A549 (cell line): ENCODE results near the gene ZNF324. TPM values are rescaled to one million over a fixed set of nuclear protein-coding genes. Genes with fewer than 3 reads are reported as not detected.
A peak's percentile ranks its signal among the peaks of the same experiment; 100 is the strongest.

Source experiments
- ATAC-seq, 2 experiments: fragments of 200-7000 bp in 1 of 2; fragments of >200 bp in 1 of 2; cut with Nextera tagmentation in 1 of 2; cut with Tn5 transposase in 1 of 2; 3 replicates each; pipeline versions ENCODE4 v1.8.0 to v1.9.1; 2018 to 2020; ENCODE audit warnings: mild to moderate bottlenecking in 1 of 2, moderate library complexity in 1 of 2
- CTCF ChIA-PET: fragments of 300-600 bp; sonication (Branson Sonifier 250); formaldehyde crosslinking; extraction: SDS; loops from one replicate; lab custom pipeline; 2021; ENCODE audit warnings: antibody characterized with exemption, inconsistent platforms; lab: Yijun Ruan, JAX
- POLR2A ChIA-PET: fragments of 350-600 bp; formaldehyde crosslinking; extraction: SDS; loops from one replicate; lab custom pipeline; 2021; ENCODE audit warnings: antibody characterized with exemption, inconsistent platforms; lab: Yijun Ruan, JAX
- DNase-seq, 2 experiments: peaks; one replicate each; pipeline versions ENCODE4 v3.0.0 to v3.0.0-alpha.2; 2011 to 2016; ENCODE audit warnings: low read depth in 1 of 2, low spot score in 1 of 2
- FAIRE-seq: peaks from 2 replicates; lab custom pipeline; 2011; peaks lifted over from hg19 to GRCh38; lab: Jason Lieb, UNC
- H3K27ac ChIP-seq, 2 experiments: fragments of >200 bp; sonication (Bioruptor Twin); formaldehyde crosslinking; 3 replicates each; pipeline ENCODE4 v1.5.1; 2016 to 2017
- H3K4me1 ChIP-seq: fragments of >200 bp; sonication (Bioruptor Twin); formaldehyde crosslinking; 3 replicates; pipeline ENCODE4 v1.6.1; 2016
- H3K4me2 ChIP-seq: fragments of >200 bp; sonication (Bioruptor Twin); formaldehyde crosslinking; 3 replicates; pipeline ENCODE4 v1.6.1; 2016
- H3K4me3 ChIP-seq: fragments of >200 bp; sonication (Bioruptor Twin); formaldehyde crosslinking; 3 replicates; pipeline ENCODE4 v1.5.1; 2016
- H3K9me3 ChIP-seq: fragments of >200 bp; sonication (Bioruptor Twin); formaldehyde crosslinking; 3 replicates; pipeline ENCODE4 v1.6.1; 2016
- ATOH8 ChIP-seq: fragments of 250-450 bp; sonication (Bioruptor Pico); IDR thresholded peaks from 2 replicates; pipeline ENCODE4 v1.5.0; 2020; ENCODE audit warnings: low read depth, mild to moderate bottlenecking, moderate library complexity
- CEBPB ChIP-seq, 2 experiments: fragments of >200 bp in 1 of 2; sonication (Bioruptor Twin) in 1 of 2; formaldehyde crosslinking in 1 of 2; IDR thresholded peaks; 2 replicates each; pipeline ENCODE4 v1.6.1; 2012 to 2016
- CHD2 ChIP-seq: fragments of 150-350 bp; IDR thresholded peaks from 2 replicates; pipeline ENCODE4 v1.6.1; 2014; ENCODE audit warnings: low read length; ENCODE audit not compliant: partially characterized antibody
- E2F6 ChIP-seq: IDR thresholded peaks from 2 replicates; pipeline ENCODE4 v1.6.1; 2012; ENCODE audit warnings: low read depth, borderline replicate concordance
- EHF ChIP-seq: fragments of 250-450 bp; sonication (Bioruptor Pico); IDR thresholded peaks from 2 replicates; pipeline ENCODE4 v1.5.0; 2020; ENCODE audit warnings: mild to moderate bottlenecking
- ELK1 ChIP-seq: fragments of 150-350 bp; IDR thresholded peaks from 2 replicates; pipeline ENCODE4 v1.6.1; 2014; ENCODE audit warnings: low read depth, mild to moderate bottlenecking, low read length
- EP300 ChIP-seq, 2 experiments: fragments of >200 bp; sonication (Bioruptor Twin); formaldehyde crosslinking; IDR thresholded peaks; 2 replicates in 1 of 2; 3 replicates in 1 of 2; pipeline ENCODE4 v1.6.1; 2016 to 2017
- FOSL2 ChIP-seq, 2 experiments: fragments of 450-650 bp in 1 of 2; fragments of >200 bp in 1 of 2; sonication (Bioruptor Twin) in 1 of 2; formaldehyde crosslinking; IDR thresholded peaks; 2 replicates each; pipeline versions ENCODE4 v1.5.0 to v1.6.1; 2016 to 2020; ENCODE audit warnings: mild to moderate bottlenecking in 1 of 2, moderate library complexity in 1 of 2
- HDAC2 ChIP-seq: fragments of 200-600 bp; sonication (generic); IDR thresholded peaks from 2 replicates; pipeline ENCODE4 v1.6.1; 2016
- HEYL ChIP-seq: fragments of 250-450 bp; sonication (Bioruptor Pico); IDR thresholded peaks from 2 replicates; pipeline ENCODE4 v1.8.0; 2021; ENCODE audit warnings: mild to moderate bottlenecking, moderate library complexity
- HOXB13 ChIP-seq: fragments of 250-450 bp; sonication (Bioruptor Pico); IDR thresholded peaks from 2 replicates; pipeline ENCODE4 v1.5.0; 2020; ENCODE audit warnings: low read depth, mild to moderate bottlenecking, moderate library complexity
- MAFK ChIP-seq: fragments of 450-650 bp; IDR thresholded peaks from 2 replicates; pipeline ENCODE4 v1.6.1; 2014; ENCODE audit not compliant: partially characterized antibody
- MAX ChIP-seq: IDR thresholded peaks from 2 replicates; pipeline ENCODE4 v1.6.1; 2012
- NPAS2 ChIP-seq: fragments of 250-450 bp; sonication (Bioruptor Pico); IDR thresholded peaks from 2 replicates; pipeline ENCODE4 v1.8.0; 2022; ENCODE audit warnings: mild to moderate bottlenecking, moderate library complexity, borderline replicate concordance
- NR3C1 ChIP-seq: fragments of >200 bp; sonication (Bioruptor Twin); formaldehyde crosslinking; IDR thresholded peaks from 3 replicates; pipeline ENCODE4 v1.6.1; 2017
- POLR2A ChIP-seq: IDR thresholded peaks from 2 replicates; pipeline ENCODE4 v1.6.1; 2012; ENCODE audit warnings: mild to moderate bottlenecking, low read length
- POLR2AphosphoS2 ChIP-seq: conservative IDR thresholded peaks from 2 replicates; pipeline ENCODE4 v1.6.1; 2012; ENCODE audit warnings: low read length, improper control_type of control experiment, inconsistent platforms
- RAD21 ChIP-seq, 2 experiments: fragments of >200 bp in 1 of 2; sonication (Bioruptor Twin) in 1 of 2; formaldehyde crosslinking in 1 of 2; IDR thresholded peaks in 1 of 2; conservative IDR thresholded peaks in 1 of 2; 2 replicates in 1 of 2; 3 replicates in 1 of 2; pipeline ENCODE4 v1.6.1; 2012 to 2018; ENCODE audit warnings: inconsistent platforms in 1 of 2
- RARB ChIP-seq: fragments of 250-450 bp; sonication (Bioruptor Pico); IDR thresholded peaks from 2 replicates; pipeline ENCODE4 v1.8.0; 2021; ENCODE audit warnings: mild to moderate bottlenecking, moderate library complexity
- REST ChIP-seq: fragments of 200-600 bp; sonication (generic); IDR thresholded peaks from 2 replicates; pipeline ENCODE4 v1.6.1; 2016; ENCODE audit warnings: antibody characterized with exemption, mild to moderate bottlenecking, moderate library complexity
- RFX5 ChIP-seq: fragments of 450-650 bp; IDR thresholded peaks from 2 replicates; pipeline ENCODE4 v1.7.1; 2014; ENCODE audit warnings: antibody characterized with exemption, mild to moderate bottlenecking, moderate library complexity
- TP53 ChIP-seq: fragments of 250-450 bp; sonication (Bioruptor Pico); IDR thresholded peaks from 2 replicates; pipeline ENCODE4 v1.5.0; 2021; ENCODE audit warnings: mild to moderate bottlenecking, moderate library complexity
- ZFP36 ChIP-seq: fragments of 450-650 bp; IDR thresholded peaks from 2 replicates; pipeline ENCODE4 v1.6.1; 2014; ENCODE audit warnings: borderline replicate concordance; ENCODE audit not compliant: partially characterized antibody
- WGBS: methylation state at CpG from one replicate; pipeline ENCODE4 v1.1.6; 2017; ENCODE audit errors: missing lambda C conversion rate; 5-methylcytosine and 5-hydroxymethylcytosine counted together
- polyA plus RNA-seq, 4 experiments: library from polyadenylated mRNA; depleted of rRNA in 3 of 4; stranded (reverse); fragments of >200 nt; fragmentation: RNase III in 1 of 4; extraction: RNeasy Plus Mini Kit Qiagen cat#74134 plus additional on column Dnase treatment in 1 of 4; gene quantifications; 2 replicates in 3 of 4; 3 replicates in 1 of 4; pipeline ENCODE4 v1.2.3, GENCODE V29; 2011 to 2017

ZNF324 gene
- polyA plus RNA-seq, 2 of the 4 experiments (the other 2 are of a cell fraction): 3.0 to 6.9 TPM

GRCh38 chr19:58471736-58472135 is 4.9 kb downstream of the ZNF324 start:
- CTCF ChIA-PET: no interaction called here
- DNase-seq (no peak), ATAC-seq (no peak), FAIRE-seq (no peak)
- Histone ChIP-seq H3K4me3 (no peak overlapping the region), H3K4me2 (no peak overlapping the region), H3K9me3 (no peaks in the 10 kb centered on the region), H3K27ac (no peak overlapping the region), H3K4me1 (peaks cover 15% of the 10 kb centered on the region)
- POLR2A ChIA-PET: no interaction called here
- no peak for TF ChIP-seq RFX5
- TF ChIP-seq CHD2: no peak
- TF ChIP-seq NR3C1: no peak
- no peak for TF ChIP-seq HDAC2
- no peak for TF ChIP-seq MAFK
- WGBS: 95% methylated on average over 36 of the region's 39 CpGs

- Histone ChIP-seq H3K4me2 (no peak overlapping the region), H3K27ac (no peak overlapping the region), H3K4me1 (peaks cover 14% of the 10 kb centered on the region; the same call in 2 of the 3 replicates), H3K4me3 (no peak overlapping the region), H3K9me3 (no peaks in the 10 kb centered on the region)
- DNase-seq: no peak
- FAIRE-seq: no peak
- CTCF ChIA-PET: interaction anchor here (0.6 to 2.0 kb wide), 6 partner anchors 11 to 47 kb away, joined by 3 to 14 read pairs (median 4); partner anchors contain the start of gene ZBTB45
- no peak for TF ChIP-seq EP300 (IDR thresholded peaks at IDR 0.05)
- TF ChIP-seq NPAS2 (CRISPR knock-in tag): no peak
- no peak for TF ChIP-seq MAFK
- POLR2A ChIA-PET: no interaction called here
- no peak for ATAC-seq
These were observed 6.9 kb downstream of the ZNF324 start for GRCh38 chr19:58473775-58474174.

GRCh38 chr19:58474291-58474996 is 7.6 kb downstream of the ZNF324 start:
- no peak for FAIRE-seq
- ATAC-seq: no peak
- TF ChIP-seq RARB (CRISPR knock-in tag) (no peak), EHF (CRISPR knock-in tag) (no peak), ZFP36 (no peak), HOXB13 (CRISPR knock-in tag) (no peak), FOSL2 (IDR thresholded peaks at IDR 0.05) (no peak), FOSL2 (CRISPR knock-in tag; IDR thresholded peaks at IDR 0.05) (no peak), POLR2A (no peak), POLR2AphosphoS2 (no peak), ATOH8 (CRISPR knock-in tag) (no peak), HEYL (CRISPR knock-in tag) (no peak), RAD21 (conservative IDR thresholded peaks at IDR 0.05 in 1 of 2, IDR thresholded peaks at IDR 0.05 in 1 of 2) (no peak), CEBPB (IDR thresholded peaks at IDR 0.05) (no peak), E2F6 (no peak), MAX (no peak), TP53 (CRISPR knock-in tag) (no peak), REST (no peak), ELK1 (no peak)
- CTCF ChIA-PET: interaction anchor here (0.8 to 5.2 kb wide), 5 partner anchors 12 to 69 kb away, joined by 3 to 39 read pairs (median 4); partner anchors contain the start of gene ZBTB45
- 92% methylated on average over 12 of the region's 12 CpGs for WGBS
- Histone ChIP-seq H3K4me2 (peak overlapping the region; percentile 91), H3K4me1 (peaks cover 14% of the 10 kb centered on the region; the same call in 2 of the 3 replicates), H3K27ac (no peak overlapping the region), H3K4me3 (no peak overlapping the region), H3K9me3 (no peaks in the 10 kb centered on the region)
- no peak for DNase-seq
- POLR2A ChIA-PET: no interaction called here
